HUES64 (cell line): ENCODE results near the gene WDFY4.

Source experiments
- H3K27ac ChIP-seq: 2 replicates; pipeline ENCODE4 v1.7.0; 2013; ENCODE audit warnings: low read depth, low read length, inconsistent platforms
- H3K27me3 ChIP-seq: 2 replicates; pipeline ENCODE4 v1.6.1; 2013; ENCODE audit warnings: mild to moderate bottlenecking, low read length; ENCODE audit not compliant: insufficient read depth
- H3K36me3 ChIP-seq: 2 replicates; pipeline ENCODE4 v1.6.1; 2013; ENCODE audit warnings: mild to moderate bottlenecking, low read length; ENCODE audit not compliant: insufficient read depth
- H3K4me1 ChIP-seq: 2 replicates; pipeline ENCODE4 v1.6.1; 2013; ENCODE audit warnings: mild to moderate bottlenecking, low read length, moderate library complexity; ENCODE audit not compliant: insufficient read depth
- H3K4me3 ChIP-seq: 2 replicates; pipeline ENCODE4 v1.5.1; 2013; ENCODE audit warnings: mild to moderate bottlenecking, low read length, moderate library complexity
- H3K9ac ChIP-seq: 2 replicates; pipeline ENCODE4 v1.6.1; 2013; ENCODE audit warnings: mild to moderate bottlenecking, low read depth, low read length
- H3K9me3 ChIP-seq: 2 replicates; pipeline ENCODE4 v1.6.1; 2013; ENCODE audit warnings: low read depth, low read length; ENCODE audit not compliant: insufficient read depth
- WGBS: fragments of 150-250, 120-280 bp; methylation state at CpG from one replicate; pipeline ENCODE4 v1.1.7; 2013; ENCODE audit warnings: missing lambda C conversion rate; 5-methylcytosine and 5-hydroxymethylcytosine counted together

The WDFY4 gene

DNA sequence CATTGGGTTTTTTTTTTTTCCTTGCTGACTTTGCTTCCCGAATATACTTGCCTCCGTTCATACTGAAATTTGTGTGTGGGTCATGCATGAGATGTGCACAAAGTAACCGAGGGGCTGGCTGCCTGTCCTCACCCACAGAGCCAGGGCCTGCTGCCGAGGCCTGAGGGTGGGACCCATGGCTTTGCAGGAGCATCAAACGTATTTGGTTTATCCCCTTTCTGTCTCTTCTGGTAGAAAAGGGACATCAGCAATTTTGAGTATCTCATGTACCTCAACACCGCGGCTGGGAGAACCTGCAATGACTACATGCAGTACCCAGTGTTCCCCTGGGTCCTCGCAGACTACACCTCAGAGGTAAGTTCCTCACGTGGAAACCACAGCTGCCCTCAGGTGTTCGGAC lies 258.4 kb downstream of the WDFY4 start:
- no peak overlapping the region for H3K9ac ChIP-seq
- no peak overlapping the region for H3K27ac ChIP-seq
- 95% methylated on average over 10 of the region's 10 CpGs for WGBS
- no peaks in the 10 kb centered on the region for H3K9me3 ChIP-seq
- no peak overlapping the region for H3K4me3 ChIP-seq
- H3K4me1 ChIP-seq: no peaks in the 10 kb centered on the region
- no peaks in the 10 kb centered on the region for H3K27me3 ChIP-seq
- H3K36me3 ChIP-seq: no peaks in the 10 kb centered on the region

DNA sequence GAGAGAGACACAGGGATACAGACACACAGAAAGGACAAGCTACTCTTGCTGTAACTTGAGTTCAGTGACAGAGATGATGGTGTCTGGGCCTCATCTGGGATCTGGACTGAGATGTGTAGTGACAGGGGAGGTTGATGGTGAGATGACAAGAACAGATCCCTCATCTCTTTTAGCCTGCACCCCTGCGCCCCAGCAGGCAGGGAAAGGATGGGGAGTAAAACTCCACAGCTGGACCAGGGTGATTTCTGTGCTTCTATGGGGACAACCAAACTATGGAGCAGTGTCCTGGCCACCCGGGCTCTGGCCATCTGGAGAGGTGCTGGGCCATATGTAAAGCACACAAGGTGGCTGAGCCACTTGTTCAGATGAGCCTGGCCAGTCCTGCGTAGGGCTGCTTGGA lies 259.5 kb downstream of the WDFY4 start:
- no peaks in the 10 kb centered on the region for H3K27me3 ChIP-seq
- no peak overlapping the region for H3K27ac ChIP-seq
- no peaks in the 10 kb centered on the region for H3K36me3 ChIP-seq

DNA sequence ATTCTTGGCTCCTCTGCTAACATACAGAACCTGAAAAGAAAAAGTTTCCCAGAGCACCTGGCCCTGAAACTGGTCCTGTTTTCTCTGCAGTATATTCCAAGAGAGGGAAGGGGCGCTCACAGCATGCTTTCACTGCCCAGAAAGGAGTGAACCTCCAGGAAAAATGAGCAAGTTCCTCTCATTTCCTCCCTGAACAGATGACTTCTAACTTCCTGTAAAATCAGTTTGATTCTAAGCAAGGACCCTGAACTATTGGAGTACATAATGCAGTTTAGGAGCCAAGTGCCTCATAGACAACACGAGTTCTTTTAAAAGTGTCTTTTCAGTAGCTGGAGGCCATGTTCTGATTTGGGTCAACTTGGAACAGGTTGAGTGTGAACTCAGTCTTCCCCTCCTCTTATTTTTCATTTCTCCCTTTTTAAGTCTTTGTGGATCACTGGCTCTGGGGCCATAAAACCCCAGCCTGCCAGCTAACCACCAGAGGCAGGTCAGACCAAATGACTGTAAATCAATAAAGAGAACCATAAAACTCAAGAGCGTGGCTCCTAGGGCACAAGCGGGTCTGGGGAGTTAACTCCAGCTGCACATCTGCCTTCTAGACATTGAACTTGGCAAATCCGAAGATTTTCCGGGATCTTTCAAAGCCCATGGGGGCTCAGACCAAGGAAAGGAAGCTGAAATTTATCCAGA lies 260.9 kb downstream of the WDFY4 start:
- Histone ChIP-seq H3K9me3 (no peaks in the 10 kb centered on the region), H3K27me3 (no peaks in the 10 kb centered on the region), H3K27ac (no peak overlapping the region), H3K4me3 (no peak overlapping the region), H3K9ac (no peak overlapping the region), H3K36me3 (no peaks in the 10 kb centered on the region), H3K4me1 (no peaks in the 10 kb centered on the region)
- 89% methylated on average over 6 of the region's 6 CpGs for WGBS

More for the DNA sequence above, 259.5 kb downstream of the WDFY4 start:
- Histone ChIP-seq H3K9me3 (no peaks in the 10 kb centered on the region), H3K4me1 (no peaks in the 10 kb centered on the region), H3K9ac (no peak overlapping the region), H3K4me3 (no peak overlapping the region)
- WGBS: 92% methylated on average over 3 of the region's 3 CpGs

DNA sequence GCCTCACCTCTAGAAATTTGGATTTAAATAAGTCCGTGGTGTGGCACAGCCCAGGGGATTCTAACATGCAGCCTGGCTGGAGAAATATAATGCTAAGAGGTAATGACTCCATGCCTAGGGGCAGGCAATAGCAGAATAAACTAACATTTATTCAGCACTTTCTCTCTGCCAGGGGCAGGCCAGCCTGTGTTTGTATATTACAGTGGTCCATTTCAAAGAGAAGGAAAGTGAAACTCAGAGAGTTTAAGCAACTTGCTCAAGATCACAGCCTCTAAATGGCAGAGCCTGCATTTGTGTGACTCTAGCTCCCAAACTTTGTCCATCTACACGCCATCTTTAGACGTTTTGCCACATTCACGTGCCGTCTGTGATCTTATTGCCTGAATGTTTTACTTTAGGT lies 261.7 kb downstream of the WDFY4 start:
- Histone ChIP-seq H3K4me3 (no peak overlapping the region), H3K4me1 (no peaks in the 10 kb centered on the region), H3K9ac (no peak overlapping the region), H3K36me3 (no peaks in the 10 kb centered on the region), H3K27me3 (no peaks in the 10 kb centered on the region), H3K27ac (no peak overlapping the region), H3K9me3 (no peaks in the 10 kb centered on the region)
- 93% methylated on average over 5 of the region's 5 CpGs for WGBS

DNA sequence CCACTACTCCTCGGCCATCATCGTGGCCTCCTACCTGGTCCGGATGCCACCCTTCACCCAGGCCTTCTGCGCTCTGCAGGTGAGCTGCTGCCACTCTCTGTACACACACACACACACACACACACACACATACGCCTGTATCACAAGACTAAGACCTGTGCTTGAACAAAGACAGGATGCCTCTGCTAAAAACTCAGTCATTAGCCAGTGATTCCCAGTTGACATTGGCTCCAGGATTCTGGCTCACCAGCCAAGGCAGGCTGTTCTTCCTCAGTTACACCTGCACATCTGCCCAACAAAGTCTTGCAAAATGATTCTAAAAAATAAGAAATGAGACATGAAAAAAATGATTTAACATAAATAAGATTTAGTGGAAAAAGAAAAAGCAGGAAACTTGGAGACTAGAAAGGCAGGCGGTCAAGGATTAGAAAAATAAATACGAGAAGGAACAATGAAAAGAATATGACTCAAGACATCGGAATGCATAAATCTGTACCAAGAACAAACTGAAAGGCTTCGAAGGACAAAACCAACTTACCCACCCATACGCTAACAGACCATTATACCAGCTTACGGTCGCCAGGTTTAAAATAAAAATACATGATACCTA lies 262.3 kb downstream of the WDFY4 start:
- H3K27ac ChIP-seq: no peak overlapping the region
- H3K4me1 ChIP-seq: no peaks in the 10 kb centered on the region
- H3K9ac ChIP-seq: no peak overlapping the region
- no peaks in the 10 kb centered on the region for H3K9me3 ChIP-seq
- no peaks in the 10 kb centered on the region for H3K36me3 ChIP-seq
- WGBS: 93% methylated on average over 12 of the region's 12 CpGs
- no peak overlapping the region for H3K4me3 ChIP-seq
- no peaks in the 10 kb centered on the region for H3K27me3 ChIP-seq

DNA sequence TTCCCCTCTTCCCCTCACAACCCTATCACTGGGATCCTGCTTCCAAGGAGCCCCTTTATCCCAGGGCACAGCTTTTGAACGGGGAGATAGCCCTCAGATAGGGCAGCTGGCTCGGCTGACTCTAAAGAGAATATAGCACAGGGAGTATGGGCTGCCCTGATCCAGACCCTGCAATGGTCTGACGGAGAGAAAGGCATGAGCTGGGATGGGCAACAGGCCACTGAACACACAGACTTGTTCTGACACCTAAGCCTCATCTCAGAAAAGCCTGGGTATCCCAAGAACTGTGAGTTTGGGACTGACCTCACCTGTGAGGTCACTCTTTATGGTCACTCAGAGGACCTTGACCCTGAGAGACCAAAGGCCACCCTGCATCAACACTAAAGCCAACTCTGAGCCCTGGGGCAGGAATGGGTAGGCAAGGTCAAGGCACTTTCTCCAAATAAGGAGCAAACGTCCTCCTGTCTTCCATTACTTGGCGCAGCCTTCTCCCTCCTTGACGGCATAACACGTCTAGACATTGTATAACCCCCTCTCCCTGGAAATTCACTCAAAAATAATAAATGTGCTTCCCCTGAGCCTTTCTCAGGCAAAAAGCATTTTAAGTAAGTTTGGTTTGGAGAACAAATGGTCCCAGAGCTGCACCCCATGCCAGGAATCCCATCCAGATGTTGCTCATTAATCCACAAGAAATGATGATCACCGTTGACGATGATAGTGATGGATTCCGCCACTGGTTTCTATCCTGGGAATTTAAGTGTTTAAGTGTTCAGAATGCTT lies 263.2 kb downstream of the WDFY4 start:
- Histone ChIP-seq H3K27me3 (no peaks in the 10 kb centered on the region), H3K4me3 (no peak overlapping the region), H3K27ac (no peak overlapping the region), H3K36me3 (no peaks in the 10 kb centered on the region), H3K9ac (no peak overlapping the region), H3K4me1 (no peaks in the 10 kb centered on the region), H3K9me3 (no peaks in the 10 kb centered on the region)
- 82% methylated on average over 10 of the region's 10 CpGs for WGBS

DNA sequence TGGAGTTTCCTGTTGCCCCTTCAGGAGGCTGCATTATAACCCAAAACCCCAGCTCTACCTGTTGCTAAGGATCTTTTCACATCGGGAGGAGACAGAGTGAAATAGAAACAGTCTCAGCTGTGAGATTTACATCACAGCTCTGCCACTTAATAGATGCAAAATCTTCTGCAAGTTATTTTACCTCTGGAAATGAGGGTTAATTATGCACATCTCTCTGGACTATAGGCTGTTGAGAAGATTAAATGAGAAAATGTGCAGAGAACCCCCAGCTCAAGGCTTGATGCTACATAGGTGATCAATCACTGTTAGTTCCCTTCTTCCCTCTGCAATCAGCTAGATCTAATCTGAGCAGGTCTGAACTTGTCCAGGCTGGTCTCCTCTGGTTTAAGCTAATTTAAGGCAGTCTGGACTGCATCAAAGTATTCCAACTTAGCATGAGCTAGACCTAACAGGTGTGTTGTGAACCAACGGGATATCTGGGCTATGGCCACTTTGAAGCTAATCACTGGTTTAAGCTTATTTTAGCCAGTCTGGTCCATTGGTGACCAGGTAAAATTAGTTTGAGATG lies 263.9 kb downstream of the WDFY4 start:
- Histone ChIP-seq H3K36me3 (no peaks in the 10 kb centered on the region), H3K27me3 (no peaks in the 10 kb centered on the region), H3K4me3 (no peak overlapping the region), H3K9ac (no peak overlapping the region), H3K27ac (no peak overlapping the region), H3K9me3 (no peaks in the 10 kb centered on the region), H3K4me1 (no peaks in the 10 kb centered on the region)
- WGBS: 94% methylated on average over 2 of the region's 2 CpGs

DNA sequence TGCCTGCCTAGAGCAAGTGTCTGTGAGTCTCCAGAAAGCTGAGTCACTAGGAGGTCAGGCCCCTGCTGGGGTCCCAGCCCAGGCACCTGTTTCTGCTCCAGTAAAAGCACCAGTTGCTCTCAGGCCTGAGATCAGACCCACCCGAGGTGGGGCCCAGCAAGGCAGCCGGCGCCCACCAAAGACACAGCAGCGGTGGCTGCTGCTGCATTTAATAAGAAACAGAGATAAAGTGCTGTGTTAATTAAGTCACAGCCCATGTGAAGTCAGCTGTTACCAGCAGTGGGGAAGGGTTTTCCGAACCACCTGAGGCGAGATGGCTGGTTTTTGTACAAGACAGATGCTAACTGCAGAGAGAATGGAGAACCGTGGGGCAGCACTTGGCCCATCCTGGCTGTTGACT lies 267.0 kb downstream of the WDFY4 start:
- 93% methylated on average over 7 of the region's 7 CpGs for WGBS
- no peak overlapping the region for H3K9ac ChIP-seq
- no peaks in the 10 kb centered on the region for H3K9me3 ChIP-seq
- no peak overlapping the region for H3K4me3 ChIP-seq
- no peak overlapping the region for H3K27ac ChIP-seq
- no peaks in the 10 kb centered on the region for H3K36me3 ChIP-seq
- no peaks in the 10 kb centered on the region for H3K27me3 ChIP-seq
- no peaks in the 10 kb centered on the region for H3K4me1 ChIP-seq

DNA sequence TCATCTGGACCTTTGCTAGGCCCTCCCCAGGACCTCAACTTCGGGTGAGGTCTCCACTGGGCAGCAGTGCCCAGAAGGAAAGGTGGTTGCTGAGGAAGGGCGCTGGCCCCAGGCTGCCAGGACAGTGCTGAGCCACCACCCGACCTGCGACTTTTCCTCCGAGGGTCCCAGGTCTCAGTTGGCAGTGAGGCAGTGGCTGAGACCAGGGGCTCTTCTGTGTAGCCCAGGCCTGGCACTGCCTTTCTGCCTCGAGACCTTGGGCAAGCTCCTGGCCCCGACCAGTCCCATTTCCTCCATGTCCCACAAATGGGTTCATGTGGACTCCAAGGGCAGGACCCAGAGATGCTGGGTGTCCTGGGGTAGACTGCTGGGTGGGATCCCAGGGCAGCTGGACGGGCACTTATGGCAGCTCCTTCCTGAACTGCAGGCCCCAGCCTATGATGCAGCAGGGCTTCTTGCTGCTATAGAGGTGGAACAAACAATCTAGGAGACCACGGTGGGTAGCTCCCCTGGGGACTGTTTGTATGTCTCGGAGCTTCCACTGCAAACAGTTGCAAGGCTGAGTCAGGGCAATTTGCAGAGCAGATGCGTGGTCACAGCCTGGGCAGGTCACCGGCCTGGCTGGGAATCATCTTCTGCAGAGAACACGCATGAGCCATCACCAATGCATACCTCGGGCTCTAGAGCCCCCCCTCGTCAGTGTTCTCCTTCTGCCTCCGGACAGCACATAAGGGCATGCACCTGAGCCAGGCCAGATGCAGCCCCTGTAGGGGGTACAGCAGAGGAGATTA lies 272.9 kb downstream of the WDFY4 start:
- H3K27ac ChIP-seq: no peak overlapping the region
- no peaks in the 10 kb centered on the region for H3K27me3 ChIP-seq
- H3K4me3 ChIP-seq: no peak overlapping the region
- H3K36me3 ChIP-seq: no peaks in the 10 kb centered on the region
- no peaks in the 10 kb centered on the region for H3K9me3 ChIP-seq
- no peak overlapping the region for H3K9ac ChIP-seq
- H3K4me1 ChIP-seq: no peaks in the 10 kb centered on the region
- WGBS: 88% methylated on average over 16 of the region's 16 CpGs

DNA sequence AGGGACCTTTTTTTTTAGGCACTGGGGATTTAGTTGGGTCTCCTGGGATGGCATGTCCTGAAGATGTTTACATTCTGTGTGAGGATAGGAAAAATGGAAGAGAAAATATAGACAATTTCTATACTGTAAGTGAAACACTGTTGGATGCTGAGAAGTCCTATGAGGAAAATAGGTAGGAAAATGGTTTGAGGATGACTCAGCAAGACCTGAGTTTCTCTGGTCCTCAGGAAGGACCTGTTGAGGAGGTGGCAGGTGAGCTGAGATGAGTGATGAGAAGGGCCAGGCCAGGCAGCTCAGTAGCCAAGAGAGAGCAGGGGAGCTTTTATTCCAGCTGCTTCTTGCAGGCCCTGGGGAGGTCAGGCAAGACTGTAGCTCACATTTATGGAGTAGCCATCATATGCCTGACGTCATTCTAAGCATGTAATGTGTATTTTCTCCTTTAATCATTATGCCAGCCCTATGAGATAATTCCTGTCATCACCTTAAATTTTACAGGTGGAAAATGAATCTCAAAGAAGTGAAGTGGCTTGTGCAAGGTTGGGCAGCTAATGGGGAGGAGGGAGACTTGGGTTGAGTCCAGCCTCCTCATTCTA lies 274.0 kb downstream of the WDFY4 start:
- no CpG with 5 or more reads among the region's 1 CpG for WGBS

More for the DNA sequence above, 274.0 kb downstream of the WDFY4 start:
- Histone ChIP-seq H3K9ac (no peak overlapping the region), H3K36me3 (no peaks in the 10 kb centered on the region), H3K9me3 (no peaks in the 10 kb centered on the region), H3K4me3 (no peak overlapping the region), H3K27me3 (no peaks in the 10 kb centered on the region), H3K4me1 (no peaks in the 10 kb centered on the region), H3K27ac (no peak overlapping the region)
